ENCODE data around the gene TBC1D1.
A peak's percentile ranks its signal among the peaks of the same experiment; 100 is the strongest.

Gene TBC1D1

GRCh38 chr4:38058151-38058550 is 167.3 kb downstream of the TBC1D1 start:
- DNase-seq = no peak

- DNase-seq = no peak
These were observed 170.0 kb downstream of the TBC1D1 start for GRCh38 chr4:38060829-38061431.

GRCh38 chr4:38062088-38062775 is 171.3 kb downstream of the TBC1D1 start:
- peak; percentile 64 to 67 for DNase-seq

GRCh38 chr4:38062776-38063097 is 171.9 kb downstream of the TBC1D1 start:
- no peak for DNase-seq

GRCh38 chr4:38065176-38065575 is 174.3 kb downstream of the TBC1D1 start:
- DNase-seq = no peak

GRCh38 chr4:38065900-38066299 is 175.0 kb downstream of the TBC1D1 start:
- DNase-seq = no peak

- no peak for DNase-seq
These were observed 176.6 kb downstream of the TBC1D1 start for GRCh38 chr4:38067499-38067898.

GRCh38 chr4:38068107-38068506 is 177.2 kb downstream of the TBC1D1 start:
- DNase-seq = no peak

- DNase-seq = no peak
These were observed 178.4 kb downstream of the TBC1D1 start for GRCh38 chr4:38069271-38069760.

GRCh38 chr4:38071801-38072431 is 181.0 kb downstream of the TBC1D1 start:
- DNase-seq = no peak

- DNase-seq = no peak
These were observed 181.7 kb downstream of the TBC1D1 start for GRCh38 chr4:38072578-38072977.

GRCh38 chr4:38073596-38074234 is 182.8 kb downstream of the TBC1D1 start:
- DNase-seq = no peak

- DNase-seq = no peak
These were observed 184.7 kb downstream of the TBC1D1 start for GRCh38 chr4:38075370-38076152.

- DNase-seq = no peak
These were observed 185.3 kb downstream of the TBC1D1 start for GRCh38 chr4:38076153-38076669.

- no peak for DNase-seq
These were observed 187.1 kb downstream of the TBC1D1 start for GRCh38 chr4:38077791-38078489.

- DNase-seq = no peak
These were observed 187.9 kb downstream of the TBC1D1 start for GRCh38 chr4:38078590-38079421.

- DNase-seq = no peak
These were observed 189.4 kb downstream of the TBC1D1 start for GRCh38 chr4:38080061-38080974.

GRCh38 chr4:38082021-38082420 is 191.1 kb downstream of the TBC1D1 start:
- no peak for DNase-seq

GRCh38 chr4:38082424-38083385 is 191.8 kb downstream of the TBC1D1 start:
- DNase-seq = no peak

All from stimulated activated CD4-positive, alpha-beta T cell treated with anti-CD3 and anti-CD28 coated beads, Interleukin-2, amount 100 ng/mL, for 48 hours (primary cell).